ENCODE data around the gene EBP.

The EBP gene

DNA sequence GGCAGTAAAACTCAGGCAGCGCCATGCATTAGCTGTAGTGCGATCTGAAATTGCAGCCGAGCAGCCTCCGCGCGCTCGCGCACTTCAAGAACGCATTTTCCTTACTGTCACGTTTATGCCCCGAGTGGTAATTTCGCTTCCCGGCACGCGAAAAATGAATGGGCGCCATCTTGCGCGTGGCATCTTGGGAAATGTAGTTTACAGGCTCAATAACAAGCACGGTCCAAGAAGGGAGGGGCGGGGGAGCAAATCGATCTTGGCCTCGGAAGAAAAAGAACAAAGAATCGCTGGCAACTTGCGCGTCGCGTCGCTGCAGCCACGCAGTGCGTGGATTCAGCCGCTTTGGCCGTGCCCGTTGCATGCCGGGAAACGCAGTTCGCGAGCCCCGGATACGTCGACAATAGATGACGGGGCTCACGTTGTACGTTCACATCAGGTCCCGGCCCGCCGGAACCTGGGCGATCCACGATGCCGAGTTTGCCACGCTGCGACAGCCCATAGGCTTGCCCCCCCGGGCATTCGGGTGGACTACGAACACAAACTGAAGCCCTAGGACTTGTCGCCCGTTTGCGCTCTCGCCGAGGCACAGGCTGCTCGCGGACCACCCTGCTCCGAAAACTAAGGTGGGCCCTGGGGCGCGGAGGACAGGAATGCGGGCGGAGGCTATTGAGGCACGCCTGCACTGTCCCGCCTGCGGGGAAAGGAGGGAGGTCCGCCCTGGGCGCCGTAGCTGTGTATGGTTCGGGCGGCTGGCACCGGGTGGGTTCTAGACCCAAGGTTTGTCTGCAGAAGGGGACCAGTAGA, 45.6 kb upstream of the EBP start, which contains the start of gene FTSJ1:
Gene FTSJ1, plus strand, starts transcription at position 426 of the 804 bp plus-strand sequence. CDS start 1,849 bp downstream, outside the sequence.
- TF ChIP-seq, protein P1, sequence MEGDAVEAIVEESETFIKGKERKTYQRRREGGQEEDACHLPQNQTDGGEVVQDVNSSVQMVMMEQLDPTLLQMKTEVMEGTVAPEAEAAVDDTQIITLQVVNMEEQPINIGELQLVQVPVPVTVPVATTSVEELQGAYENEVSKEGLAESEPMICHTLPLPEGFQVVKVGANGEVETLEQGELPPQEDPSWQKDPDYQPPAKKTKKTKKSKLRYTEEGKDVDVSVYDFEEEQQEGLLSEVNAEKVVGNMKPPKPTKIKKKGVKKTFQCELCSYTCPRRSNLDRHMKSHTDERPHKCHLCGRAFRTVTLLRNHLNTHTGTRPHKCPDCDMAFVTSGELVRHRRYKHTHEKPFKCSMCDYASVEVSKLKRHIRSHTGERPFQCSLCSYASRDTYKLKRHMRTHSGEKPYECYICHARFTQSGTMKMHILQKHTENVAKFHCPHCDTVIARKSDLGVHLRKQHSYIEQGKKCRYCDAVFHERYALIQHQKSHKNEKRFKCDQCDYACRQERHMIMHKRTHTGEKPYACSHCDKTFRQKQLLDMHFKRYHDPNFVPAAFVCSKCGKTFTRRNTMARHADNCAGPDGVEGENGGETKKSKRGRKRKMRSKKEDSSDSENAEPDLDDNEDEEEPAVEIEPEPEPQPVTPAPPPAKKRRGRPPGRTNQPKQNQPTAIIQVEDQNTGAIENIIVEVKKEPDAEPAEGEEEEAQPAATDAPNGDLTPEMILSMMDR (IDR thresholded peaks at IDR 0.05; ENCODE audit: extremely low read depth, missing control alignments), result no peak
- DNase-seq (ENCODE audit: low spot score), result peak; percentile 76

DNA sequence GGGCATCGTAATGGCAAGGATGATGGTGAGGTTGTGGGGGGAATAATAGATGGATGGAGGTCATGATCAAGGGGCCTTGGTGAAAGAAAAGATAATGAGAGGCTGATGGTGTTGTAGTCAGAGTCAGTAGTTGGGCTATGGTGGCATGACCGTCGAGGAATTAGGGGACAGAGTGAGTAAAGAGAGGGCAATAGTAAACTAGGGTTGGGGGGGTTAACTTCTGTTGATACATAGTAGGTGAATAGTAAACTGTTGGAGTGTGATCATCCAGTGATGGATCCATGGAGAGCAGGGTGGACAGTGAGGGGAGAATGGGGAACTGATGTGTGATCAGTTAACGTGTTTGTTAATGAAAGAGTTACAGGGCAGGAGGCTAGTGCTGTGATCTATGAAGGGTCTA, 44.7 kb upstream of the EBP start:
- TF ChIP-seq, protein P1 (IDR thresholded peaks at IDR 0.05; ENCODE audit: extremely low read depth, missing control alignments), result no peak
- DNase-seq (ENCODE audit: low spot score), result no peak

DNA sequence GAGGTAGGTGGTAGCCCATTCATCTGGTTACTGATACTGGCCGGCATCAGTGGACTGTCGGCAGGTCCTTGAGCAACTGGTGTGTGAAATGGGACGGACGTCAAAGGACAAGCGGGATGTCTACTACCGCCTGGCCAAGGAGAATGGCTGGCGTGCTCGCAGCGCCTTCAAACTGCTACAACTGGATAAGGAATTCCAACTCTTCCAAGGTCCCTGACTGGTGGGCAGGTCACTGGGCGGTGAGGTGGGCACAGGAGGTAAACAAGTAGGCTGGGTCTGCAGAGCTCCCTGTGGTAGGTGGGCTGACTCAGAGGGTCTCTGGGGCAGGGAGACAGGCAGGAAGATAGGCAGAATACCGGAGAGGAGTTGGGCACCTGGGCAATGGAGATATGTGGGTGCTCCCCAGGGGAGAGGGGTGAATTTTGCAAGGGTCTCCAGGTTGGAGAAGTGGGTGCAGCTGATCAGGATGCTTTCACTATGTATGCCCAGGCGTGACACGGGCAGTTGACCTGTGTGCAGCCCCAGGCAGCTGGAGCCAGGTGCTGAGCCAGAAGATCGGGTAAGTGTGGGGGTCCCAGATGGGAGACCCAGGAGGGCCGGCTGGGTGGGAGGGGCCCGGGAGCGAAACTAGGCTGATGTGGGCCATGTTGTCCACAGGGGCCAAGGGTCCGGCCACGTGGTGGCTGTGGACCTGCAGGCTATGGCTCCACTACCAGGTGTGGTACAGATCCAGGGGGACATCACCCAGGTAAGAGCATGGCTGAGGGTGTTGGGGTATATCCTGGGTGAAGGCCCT, 43.5 kb upstream of the EBP start:
- DNase-seq (ENCODE audit: low spot score), result no peak
- TF ChIP-seq, protein P1 (IDR thresholded peaks at IDR 0.05; ENCODE audit: extremely low read depth, missing control alignments), result no peak

DNA sequence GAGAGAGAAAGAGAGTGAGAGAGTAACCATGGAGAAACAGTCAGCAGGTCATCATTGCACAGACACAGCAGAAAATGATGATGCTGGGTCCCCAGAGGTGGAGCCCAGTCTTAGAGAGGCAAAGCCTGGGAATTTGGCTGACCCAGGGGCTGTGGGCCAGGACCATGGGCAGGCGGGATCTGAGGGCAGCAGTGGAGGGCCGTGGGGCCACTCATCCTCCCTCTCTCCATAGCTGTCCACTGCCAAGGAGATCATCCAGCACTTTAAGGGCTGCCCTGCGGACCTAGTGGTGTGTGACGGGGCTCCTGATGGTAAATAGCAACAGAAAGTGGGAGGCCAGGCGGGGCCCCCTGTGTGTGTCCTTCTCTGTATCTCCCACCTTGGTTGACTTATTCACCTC, 42.8 kb upstream of the EBP start:
- DNase-seq (ENCODE audit: low spot score), result no peak
- TF ChIP-seq, protein P1 (IDR thresholded peaks at IDR 0.05; ENCODE audit: extremely low read depth, missing control alignments), result no peak

DNA sequence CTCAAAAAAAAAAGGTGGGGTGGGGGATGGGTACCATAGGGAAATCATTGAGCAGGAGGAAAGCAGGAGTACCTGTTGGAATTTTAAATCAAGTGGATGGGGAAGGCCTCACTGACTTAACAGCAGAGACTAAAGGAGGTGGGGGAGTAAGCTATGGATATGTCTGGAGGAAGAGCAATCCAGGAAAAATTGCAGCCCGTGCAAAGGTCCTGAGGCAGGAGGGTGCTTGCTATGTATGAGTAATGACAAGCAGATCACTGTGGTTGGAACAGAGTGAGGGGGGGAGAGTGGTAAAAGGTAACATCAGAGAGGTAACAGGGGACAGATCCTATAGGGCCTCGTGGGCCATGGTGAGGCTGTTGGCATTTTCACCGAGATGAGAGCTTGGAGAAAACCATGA, 41.5 kb upstream of the EBP start:
- TF ChIP-seq, protein P1 (IDR thresholded peaks at IDR 0.05; ENCODE audit: extremely low read depth, missing control alignments), result no peak
- DNase-seq (ENCODE audit: low spot score), result no peak

DNA sequence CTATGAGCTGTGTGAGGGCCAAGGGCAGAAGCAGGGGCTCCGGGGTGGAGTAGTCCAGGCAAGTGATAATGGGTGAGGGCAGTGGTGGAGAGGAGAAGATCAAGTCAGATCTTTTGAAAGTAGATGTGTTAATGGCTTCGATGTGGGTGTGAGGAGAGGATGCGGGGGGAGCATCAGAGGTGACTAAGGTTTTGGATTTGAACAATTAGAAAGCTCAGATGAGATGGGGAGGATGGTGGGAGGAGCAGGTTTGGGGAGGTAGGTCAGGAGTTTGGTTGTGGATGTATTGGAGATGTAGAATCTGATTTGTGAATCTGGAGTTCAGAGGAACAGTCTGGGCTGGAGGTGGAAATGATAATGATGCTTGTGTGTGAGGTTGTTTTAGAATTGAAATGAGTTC, 41.0 kb upstream of the EBP start:
- TF ChIP-seq, protein P1 (IDR thresholded peaks at IDR 0.05; ENCODE audit: extremely low read depth, missing control alignments), result no peak
- DNase-seq (ENCODE audit: low spot score), result no peak

DNA sequence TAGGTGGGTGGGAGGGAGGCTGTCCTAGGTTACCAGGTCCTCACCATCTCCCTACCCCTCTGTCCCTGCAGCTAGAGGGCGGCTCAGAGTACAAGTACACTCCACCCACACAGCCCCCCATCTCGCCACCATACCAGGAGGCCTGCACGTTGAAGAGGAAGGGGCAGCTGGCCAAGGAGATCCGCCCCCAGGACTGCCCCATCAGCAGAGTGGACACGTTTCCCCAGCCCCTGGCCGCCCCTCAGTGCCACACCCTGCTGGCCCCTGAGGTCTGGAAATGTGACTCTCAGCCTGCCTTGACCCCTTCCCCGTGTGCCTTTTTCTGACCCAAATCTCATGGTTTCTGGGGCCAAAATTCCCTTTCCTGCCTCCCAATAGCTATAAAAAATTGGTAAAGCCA, 39.1 kb upstream of the EBP start:
- TF ChIP-seq, protein P1 (IDR thresholded peaks at IDR 0.05; ENCODE audit: extremely low read depth, missing control alignments), result no peak
- DNase-seq (ENCODE audit: low spot score), result no peak
